NCI-H460 (cell line): ENCODE measurements around the gene RAB24. TPM values are rescaled to one million over a fixed set of nuclear protein-coding genes. Genes with fewer than 3 reads are reported as not detected.

Source experiments
- total RNA-seq: library from RNA; depleted of rRNA; stranded (reverse); fragments of >200 nt; shearing (Covaris generic); gene quantifications from 2 replicates; pipeline ENCODE4 v1.2.3, GENCODE V29; 2014; rRNA removed

Gene RAB24
- total RNA-seq, 1 experiment from 2014 or later: 29.7 TPM

Other genes starting within 250 kb of the RAB24 start
- 2.1 and 2.4 TPM in 2 replicates for gene FGFR4, start 216.8 kb downstream of the RAB24 start, total RNA-seq
- 42.7 and 49.1 TPM in 2 replicates for gene NSD1, start 169.9 kb downstream of the RAB24 start, total RNA-seq
- 192 and 236 TPM in 2 replicates for gene PRELID1, start 80 bp upstream of the RAB24 start, total RNA-seq
- gene MXD3, start 8.2 kb upstream of the RAB24 start, total RNA-seq: 15.3 and 15.8 TPM in 2 replicates
- 274 and 278 TPM in 2 replicates for gene LMAN2, start 47.9 kb upstream of the RAB24 start, total RNA-seq
- 16.0 and 21.4 TPM in 2 replicates for gene RGS14, start 54.2 kb upstream of the RAB24 start, total RNA-seq
- gene SLC34A1, start 80.7 kb upstream of the RAB24 start, total RNA-seq: not detected in 2 replicates
- gene PFN3, start 96.9 kb upstream of the RAB24 start, total RNA-seq: not detected in 2 replicates
- 10.9 and 12.8 TPM in 2 replicates for gene F12, start 105.8 kb upstream of the RAB24 start, total RNA-seq
- 37.8 and 38.3 TPM in 2 replicates for gene GRK6, start 123.0 kb upstream of the RAB24 start, total RNA-seq
- 29.8 and 34.5 TPM in 2 replicates for gene PRR7, start 143.1 kb upstream of the RAB24 start, total RNA-seq
- 53.1 and 59.3 TPM in 2 replicates for gene DBN1, start 169.9 kb upstream of the RAB24 start, total RNA-seq
- gene PDLIM7, start 193.9 kb upstream of the RAB24 start, total RNA-seq: 24.3 and 25.0 TPM in 2 replicates
- gene DOK3, start 206.1 kb upstream of the RAB24 start, total RNA-seq: 0.61 and 1.2 TPM in 2 replicates
- gene DDX41, start 213.2 kb upstream of the RAB24 start, total RNA-seq: 88.9 and 95.6 TPM in 2 replicates